Stimulated activated CD4-positive, alpha-beta T cell treated with anti-CD3 and anti-CD28 coated beads, Interleukin-1b, Interleukin-23, amount 100 ng/mL, for 4 hours (primary cell): ENCODE results near the gene RNASEH2A.
A peak's percentile ranks its signal among the peaks of the same experiment; 100 is the strongest.
"Not testable (repeated sequence)": the region's sequence is repeated elsewhere in the genome, so short reads cannot be mapped to it uniquely, and the experiment has no call there.

ENCODE experiments used
- DNase-seq, 2 donors: peaks; one replicate each; pipeline ENCODE4 v3.0.0-alpha.2; 2020; ENCODE audit warnings: low read depth in 2 of 2

The RNASEH2A gene

DNA sequence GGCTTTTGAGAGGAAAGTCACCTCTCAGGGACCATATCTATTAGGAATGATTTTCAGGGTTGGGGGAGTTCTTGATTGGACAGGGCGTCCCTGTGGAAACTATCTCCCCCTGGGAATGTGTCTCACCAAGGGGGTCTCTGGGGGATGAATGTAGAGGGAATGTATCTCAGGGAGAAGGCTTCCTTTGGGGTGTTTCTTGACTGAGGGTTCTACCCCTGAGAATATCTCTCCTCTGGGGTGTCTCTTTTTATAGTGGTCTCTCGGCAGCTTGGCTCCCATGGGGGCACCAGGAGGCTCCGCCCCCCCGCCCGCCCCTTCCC, 27.0 kb downstream of the RNASEH2A start:
- no peak for DNase-seq

DNA sequence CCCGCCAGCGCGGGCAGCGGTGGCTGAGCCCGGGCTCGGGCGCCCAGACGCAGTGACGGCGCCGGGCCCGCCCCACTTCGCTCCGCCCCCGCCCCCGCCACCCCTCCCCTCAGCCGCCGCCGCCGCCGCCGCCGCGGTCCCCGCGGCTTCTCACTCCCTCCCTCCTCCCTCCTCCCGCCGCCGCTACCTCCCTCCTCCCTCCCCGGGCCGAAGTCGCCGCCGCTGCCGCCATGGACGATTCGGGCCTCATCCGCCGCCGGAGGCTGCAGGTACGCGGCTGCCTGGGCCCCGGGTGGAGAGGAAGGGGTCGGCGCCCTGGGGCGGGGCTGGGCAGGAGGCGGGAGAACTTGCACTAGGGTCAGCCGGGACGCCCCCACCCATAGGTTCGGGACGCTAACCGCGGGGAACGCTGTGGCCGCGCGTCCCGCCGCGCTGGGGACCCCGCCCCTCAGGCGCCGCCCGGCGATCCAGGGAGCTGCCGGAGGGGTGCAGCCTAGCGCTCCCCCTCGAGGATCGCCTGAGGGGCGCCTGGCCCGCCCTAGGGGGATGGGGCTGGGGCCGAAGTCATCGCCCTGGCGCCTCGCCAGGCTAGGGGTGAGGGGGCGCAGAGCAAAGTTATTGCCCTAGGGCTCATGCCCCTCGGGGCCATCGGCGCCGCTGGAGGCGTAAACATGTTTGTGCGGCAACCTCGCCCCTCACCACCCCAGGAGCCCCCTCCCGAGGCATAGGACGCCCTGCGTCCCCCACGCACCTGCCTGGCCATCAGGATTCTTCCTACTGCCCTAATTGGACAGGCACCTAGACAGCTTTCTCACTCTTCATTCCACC, 27.6 kb downstream of the RNASEH2A start:
- DNase-seq = peak in 1 of 2 donors; percentile 39

DNA sequence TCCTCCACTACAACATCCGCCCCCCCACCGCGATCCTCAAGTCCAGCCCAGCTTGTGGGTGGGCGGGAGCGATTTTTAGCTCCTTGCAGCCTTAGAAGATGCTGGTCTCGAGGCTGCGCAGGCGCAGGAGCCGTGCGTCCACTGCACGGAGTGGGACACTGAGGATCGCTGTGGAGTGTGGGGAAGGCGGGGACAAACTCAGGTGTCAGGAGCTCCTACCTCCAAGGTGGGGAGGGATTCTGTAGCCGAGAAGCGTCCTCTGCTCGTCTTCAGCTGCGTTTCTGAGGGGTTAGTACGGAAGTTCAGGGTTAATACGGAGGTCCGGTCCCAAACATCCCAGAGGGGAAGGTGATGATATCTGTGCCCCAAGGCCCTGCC, 28.2 kb downstream of the RNASEH2A start, which contains the start of gene RTBDN:
RTBDN (minus strand) TSS at position 14 of the 378 bp plus-strand sequence. CDS start 4,600 bp downstream, outside the sequence.
- DNase-seq = no peak

DNA sequence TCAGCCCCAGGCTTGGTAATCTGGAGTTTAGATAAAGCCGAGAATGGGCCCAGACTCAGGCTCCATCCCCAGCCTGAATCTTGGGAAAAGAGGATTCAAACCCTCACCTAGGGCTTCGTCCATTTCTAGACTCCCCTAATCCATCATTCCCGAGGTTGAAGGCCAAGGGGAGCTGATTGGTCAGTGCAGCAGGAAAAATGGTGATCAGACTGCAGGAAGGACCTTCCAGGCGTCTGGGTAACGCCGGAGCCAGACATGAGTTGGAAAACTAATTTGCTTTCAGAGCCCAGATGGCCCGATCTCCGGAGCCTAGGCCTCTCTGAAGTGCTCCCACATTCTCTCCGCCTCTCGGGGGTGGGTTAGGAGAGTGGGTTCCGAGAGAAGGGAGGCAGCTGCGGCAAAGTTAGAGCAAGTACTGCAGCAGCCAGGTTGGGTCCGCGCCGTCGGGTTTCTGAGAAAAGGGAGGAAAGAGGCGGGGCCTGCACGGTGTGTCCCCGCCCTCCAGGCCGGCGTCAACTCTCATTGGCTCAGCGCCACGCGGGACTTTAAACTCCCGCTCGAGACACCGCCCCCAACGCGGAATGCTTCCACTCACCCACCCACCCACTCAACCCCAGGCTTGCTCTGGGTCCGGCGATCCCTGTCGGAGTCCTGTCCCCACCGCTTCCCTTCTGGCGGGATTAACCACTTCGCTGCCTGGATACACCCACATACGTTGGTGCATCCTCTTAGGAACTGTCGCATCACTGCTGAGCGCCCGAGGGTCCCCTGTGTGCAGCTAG, 28.8 kb downstream of the RNASEH2A start:
- no peak for DNase-seq

DNA sequence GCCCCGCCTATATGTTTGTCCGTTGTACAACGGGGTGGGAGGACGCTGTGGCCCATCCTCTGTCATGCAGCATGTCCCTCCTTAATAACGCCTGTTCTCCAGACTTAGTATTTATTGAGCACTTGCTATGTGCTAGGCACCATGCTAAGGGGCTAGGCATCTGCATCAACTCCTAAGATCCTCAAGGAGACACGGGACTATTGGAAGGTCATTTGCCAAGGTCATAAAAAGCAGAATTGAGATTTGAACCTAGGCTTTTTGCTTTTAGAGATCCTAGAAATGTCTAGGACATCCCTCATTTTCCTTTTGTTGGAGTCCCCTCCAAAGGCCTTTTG, 30.1 kb downstream of the RNASEH2A start:
- no peak for DNase-seq

DNA sequence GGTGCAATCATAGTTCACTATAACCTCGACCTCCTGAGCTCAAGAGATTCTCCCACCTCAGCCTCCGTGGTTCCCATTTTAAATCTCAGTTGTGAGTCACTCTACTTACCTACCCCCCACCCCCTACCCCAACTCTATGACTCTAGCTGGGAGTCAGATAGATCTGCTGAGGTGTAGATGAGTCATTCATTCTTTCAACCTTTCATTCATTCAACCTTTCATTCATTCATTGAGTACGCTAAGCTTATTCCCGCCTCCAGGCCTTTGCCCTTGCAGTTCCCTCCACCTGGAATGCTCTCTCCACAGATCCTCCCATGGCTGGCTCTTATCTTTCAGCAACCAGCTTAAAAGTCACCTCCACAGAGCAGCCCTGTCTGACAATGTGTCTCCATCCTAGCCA, 30.8 kb downstream of the RNASEH2A start:
- DNase-seq = no peak

DNA sequence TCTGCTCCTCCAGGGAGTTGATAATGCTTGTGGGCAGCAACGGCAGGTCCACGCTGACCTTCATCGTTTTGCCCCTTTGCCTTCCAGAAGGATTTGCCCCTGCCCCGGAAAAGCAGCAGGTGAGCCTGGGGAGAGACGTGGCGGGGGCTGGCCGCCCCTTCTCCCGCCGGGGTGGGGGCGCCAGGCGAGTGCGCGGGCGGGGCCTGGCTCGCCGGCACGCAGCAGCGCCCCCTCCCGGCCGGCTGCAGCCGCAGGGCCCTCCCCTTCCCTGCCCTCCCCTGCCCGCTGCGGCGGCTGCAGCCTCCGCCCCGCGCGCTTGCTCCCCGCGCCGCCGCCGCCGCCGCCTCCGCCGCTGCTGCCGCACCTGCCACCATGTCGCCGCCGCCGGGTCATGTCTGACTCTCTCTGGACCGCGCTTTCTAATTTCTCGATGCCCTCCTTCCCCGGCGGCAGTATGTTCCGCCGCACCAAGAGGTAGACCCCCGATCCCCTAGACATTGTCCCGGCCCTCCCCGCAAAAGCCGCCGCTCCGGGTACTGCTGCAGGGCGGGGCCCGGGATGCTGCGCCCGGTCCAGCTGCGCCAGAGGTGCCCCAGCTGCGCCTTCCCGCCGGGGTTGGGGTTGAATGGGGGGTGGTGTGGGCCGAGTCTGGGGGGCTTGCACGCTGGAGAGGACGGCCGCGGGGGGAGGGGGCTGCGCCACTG, 31.9 kb downstream of the RNASEH2A start, which contains the start of gene MAST1:
MAST1 (plus strand) TSS at position 334 of the 704 bp plus-strand sequence; CDS start at position 392, 58 bp downstream.
- DNase-seq = peak in 1 of 2 donors; percentile 54

DNA sequence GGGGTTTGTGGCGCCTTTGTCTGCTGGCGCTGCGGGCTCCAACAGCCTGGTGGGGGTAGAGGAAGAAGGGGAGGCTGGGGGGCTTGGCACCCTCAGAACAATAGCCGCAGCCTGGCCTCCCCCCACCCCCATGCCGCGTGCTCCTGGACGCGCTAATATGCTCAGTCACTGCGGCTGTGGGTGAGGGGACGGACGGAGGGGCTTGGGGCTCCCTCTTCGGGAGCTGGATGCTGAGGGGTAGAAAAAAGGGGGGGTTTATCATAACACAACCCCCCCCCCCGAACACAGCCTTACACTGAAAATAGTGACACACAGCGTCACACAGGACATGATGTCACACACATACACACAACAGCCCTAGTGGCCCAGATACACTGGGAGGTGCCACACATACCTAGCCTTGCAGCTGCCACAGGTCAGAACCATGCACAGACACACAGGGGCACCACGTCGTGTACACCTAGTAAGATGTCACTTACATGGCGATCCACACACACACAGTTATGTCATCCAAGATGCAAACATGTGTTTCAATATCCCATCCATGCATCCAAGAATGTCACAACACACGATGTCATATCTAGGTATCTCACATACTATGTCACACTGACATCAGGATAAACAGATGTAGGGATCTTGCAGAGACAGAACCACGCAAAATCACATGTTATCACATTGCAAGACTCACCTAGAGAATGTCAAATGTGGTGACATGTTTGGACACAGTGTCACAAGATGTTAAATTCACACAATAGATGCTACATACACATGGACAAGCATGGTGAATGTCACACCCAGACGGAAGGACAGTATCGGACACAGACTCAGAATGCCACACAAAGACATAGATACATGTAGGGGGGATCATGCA, 32.7 kb downstream of the RNASEH2A start:
- DNase-seq = no peak

DNA sequence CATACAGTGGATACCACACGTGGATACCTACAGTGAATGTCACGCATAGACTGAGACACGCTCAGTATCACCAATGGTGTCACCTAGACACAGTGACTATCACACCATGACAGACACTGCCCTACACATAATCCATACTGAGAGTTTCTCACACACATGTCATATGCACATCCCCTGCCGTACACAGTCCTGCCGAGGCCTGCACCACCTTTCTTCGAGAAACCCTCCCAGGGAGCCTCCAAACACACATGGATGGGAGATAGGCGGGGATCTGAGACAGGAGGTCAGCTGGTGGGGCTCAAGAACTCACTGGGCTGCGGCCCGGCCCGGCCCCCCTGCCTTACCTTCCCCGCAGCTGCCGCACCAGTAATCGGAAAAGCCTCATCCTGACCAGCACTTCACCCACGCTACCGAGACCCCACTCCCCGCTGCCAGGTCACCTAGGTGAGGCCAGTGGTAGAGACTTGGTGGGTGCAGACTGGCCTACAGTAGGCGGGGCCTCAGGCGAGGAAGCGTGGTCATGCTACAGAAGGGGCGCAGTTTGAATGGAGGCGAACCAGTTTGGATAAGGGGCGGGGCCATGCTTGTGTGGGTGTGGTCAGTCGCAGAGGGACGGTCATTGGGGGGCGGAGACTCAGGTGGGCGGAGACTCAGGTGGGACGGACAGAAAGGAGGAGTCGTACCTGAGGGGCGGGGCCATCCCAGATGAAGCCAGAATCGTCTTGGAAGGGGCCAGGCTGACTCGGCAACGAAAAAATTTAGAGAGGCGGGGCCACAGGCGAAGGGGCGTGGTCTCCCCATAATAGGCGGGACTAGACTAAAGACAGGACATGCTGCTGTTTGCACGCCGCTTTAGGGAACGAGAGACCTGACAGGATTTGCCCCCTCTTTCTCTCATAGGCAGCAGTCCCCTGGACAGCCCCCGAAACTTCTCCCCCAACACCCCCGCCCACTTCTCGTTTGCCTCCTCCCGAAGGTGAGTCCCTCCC, 34.0 kb downstream of the RNASEH2A start:
- DNase-seq = no peak

DNA sequence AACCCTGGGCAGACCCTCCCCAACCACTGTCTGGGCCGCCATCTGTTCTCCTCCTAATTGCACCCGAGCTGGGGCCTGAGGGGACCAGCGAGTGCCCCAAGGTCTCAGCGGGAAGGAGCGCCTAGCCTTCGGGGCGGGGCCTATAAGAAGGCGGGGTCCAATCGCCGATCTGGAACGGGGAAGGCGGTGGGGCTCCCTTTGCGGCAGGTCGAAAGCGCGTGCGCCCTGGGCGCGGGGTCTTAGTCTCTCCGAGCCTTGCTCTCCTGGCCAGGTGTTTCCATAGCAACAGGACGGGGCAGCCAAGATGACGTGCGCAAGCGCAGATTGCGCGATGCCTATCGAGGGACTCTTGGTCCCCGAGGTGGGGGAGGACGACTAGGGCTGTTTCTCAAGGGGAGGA, 34.7 kb downstream of the RNASEH2A start:
- DNase-seq = no peak

DNA sequence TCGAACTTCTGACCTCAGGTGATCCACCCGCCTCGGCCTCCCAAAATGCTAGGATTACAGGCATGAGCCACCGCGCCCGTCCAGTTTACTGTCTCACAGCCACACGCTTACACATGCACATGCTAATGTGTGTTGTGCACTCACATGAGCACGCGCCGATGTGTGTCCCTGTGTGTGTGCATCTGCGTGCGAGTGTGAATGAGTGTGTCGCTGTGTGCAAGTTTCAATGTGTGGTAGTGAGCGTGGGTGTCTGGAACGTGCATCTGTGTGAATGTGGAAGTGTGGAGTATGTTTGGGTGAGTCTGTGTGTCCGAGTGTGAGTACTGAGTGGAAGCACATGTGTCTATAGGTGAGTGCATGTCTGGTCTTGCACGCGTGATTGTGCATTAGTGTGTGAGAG, 36.1 kb downstream of the RNASEH2A start:
- DNase-seq = no peak

DNA sequence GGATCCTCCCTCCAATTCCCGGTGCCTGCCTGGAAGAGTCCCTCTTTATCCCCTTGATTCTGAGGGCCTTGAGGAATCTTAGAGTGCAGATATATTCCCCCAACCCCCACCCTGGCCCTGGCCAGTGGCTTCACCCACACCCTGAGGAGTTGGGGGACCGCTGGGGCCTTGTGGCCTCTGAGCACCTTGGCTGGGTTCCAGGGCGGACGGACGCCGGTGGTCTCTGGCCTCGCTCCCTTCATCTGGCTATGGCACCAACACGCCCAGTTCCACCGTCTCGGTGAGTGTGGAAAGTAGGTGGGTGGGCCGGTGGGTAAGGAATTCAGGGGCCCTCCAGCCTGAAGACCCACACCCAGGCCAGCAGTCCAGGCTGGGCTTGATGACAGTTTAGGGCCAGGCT, 36.9 kb downstream of the RNASEH2A start:
- DNase-seq = no peak

DNA sequence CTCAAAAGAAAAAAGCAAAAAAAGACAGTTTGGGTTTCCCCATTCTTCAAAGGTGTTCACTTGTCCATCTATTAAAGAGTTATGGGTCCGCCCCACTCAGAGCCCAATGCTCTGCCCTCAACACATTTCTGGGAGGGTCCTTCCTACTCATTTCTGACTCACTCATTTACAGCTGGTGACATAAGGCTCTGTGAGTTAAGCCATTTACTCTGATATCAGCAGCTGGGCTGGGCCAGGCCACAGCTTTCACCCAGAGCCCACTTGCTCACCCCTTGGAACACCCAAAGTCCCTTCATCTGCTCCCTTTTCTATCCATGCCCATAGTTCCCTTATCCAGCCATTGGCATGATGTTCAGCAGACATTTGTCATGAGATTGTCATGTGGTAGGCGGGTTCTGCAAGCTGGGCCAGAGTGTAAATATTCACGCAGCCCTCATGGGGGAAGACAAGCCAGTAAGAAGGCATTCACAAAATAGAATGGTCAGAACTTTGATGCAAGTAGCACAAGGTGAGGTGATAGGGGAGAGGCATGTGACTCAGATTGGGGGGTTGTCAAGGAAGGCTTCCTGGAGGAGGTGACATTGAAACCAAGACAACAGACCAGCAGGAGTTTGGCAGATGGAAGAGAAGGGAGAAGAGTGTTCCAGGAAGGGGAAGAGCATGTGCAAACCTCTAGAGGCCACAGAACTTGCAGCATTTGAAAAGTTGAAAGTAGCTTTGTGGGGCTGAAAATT, 37.8 kb downstream of the RNASEH2A start:
- DNase-seq = no peak

DNA sequence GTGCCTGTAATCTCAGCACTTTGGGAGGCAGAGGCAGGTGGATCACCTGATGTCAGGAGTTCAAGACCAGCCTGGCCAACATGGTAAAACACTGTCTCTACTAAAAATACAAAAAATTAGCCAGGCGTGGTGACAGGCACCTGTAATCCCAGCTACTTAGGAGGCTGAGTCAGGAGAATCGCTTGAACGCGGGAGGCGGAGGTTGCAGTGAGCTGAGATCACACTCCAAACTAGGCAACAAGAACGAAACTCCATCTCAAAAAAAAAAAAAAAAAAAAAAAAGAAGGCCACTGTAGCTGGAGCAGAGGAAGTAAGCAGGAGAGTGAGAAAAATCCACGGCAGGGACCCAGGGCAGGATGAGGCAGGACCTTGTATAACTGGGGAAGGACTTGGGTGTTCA, 40.2 kb downstream of the RNASEH2A start:
- DNase-seq = not testable (repeated sequence)

DNA sequence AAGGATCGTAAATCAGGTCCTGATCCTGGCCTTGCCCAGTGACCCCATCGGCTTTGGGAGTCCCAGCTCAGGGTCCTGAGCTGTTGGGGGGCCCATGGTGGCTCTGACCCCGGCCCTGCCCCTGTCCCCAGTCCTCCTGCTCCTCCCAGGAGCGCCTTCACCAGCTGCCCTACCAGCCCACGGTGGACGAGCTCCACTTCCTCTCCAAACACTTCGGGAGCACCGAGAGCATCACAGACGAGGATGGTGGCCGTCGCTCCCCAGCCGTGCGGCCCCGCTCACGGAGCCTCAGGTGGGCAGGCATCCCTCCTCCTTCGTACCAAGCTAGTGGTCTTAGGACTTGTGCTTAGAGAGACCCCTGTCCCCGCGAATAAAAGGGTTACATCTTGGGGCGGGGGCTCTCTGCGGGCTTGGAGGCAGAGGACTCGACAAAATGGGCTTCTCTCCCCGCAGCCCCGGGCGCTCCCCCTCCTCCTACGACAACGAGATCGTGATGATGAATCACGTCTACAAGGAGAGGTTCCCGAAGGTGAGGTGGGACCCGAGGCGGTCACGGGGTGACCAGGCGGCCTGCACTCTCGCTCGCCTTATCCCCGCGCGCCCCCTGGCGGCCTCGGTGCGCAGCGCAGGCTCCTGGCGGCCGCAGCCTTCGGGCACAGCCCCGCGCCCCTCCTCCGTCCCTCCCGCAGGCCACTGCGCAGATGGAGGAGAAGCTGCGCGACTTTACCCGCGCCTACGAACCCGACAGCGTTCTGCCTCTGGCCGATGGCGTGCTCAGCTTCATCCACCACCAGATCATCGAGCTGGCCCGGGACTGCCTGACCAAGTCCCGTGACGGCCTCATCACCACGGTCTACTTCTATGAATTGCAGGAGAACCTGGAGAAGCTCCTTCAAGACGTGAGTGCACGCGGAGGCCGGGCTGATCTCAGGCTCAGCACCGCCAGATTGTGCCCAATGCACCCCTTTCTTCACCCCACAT, 41.1 kb downstream of the RNASEH2A start:
- DNase-seq = peak; percentile 77 to 86

DNA sequence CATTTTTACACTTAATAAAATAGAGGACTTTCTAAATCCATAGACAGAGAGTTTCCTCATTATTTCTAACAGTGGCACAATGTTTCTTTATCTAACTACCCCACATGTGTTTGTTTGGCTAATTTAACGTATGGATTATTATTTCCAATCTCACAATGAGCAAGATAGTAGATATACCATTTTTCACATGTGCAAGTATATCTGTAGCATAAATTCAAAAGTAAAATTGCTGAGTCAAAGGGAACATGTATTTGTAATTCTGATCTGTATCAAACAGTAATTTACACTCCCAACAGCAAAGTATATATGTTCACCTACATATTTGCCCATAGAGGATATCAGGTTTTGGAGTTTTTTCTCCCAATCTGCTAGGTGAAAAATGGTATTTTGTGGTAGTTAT, 50.3 kb downstream of the RNASEH2A start:
- no peak for DNase-seq

DNA sequence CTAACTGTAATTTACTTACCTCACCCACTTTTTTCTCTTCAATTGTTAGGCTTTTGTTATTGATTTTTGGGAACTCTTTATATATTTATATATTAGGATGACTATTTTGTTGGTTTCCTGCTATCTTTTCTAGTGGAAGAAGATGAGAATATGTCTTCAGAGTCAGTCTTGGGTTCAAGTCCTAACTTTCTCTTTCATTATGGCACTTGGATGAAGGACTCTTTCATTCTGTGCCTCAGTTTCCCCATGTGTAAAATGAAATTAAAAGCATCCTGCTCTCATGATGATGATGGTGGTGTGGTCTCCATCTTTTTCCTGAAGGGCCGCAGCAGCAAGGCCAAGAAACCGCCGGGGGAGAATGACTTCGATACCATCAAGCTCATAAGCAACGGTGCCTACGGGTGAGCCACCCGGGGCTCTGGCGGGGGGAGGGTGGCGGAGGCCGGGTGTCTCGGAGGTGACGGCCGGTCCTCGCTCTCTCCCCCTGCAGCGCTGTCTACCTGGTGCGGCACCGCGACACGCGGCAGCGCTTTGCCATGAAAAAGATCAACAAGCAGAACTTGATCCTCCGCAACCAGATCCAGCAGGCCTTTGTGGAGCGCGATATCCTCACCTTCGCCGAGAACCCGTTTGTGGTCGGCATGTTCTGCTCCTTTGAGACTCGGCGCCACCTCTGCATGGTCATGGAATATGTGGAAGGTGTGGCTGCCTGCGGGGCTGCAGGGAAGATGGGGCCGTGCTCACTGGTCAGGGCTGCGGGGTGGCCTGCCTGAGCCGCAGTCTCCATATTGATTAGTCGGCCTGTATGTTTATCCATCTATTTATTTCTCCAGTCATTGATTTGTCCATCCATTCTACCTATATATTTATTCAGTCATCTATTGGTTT, 51.9 kb downstream of the RNASEH2A start:
- DNase-seq = no peak
